NCI-H187 (cell line): Measurements from ENCODE around the gene FUOM.

ENCODE experiments used
- DNase-seq, 2 experiments: peaks; one replicate each; lab custom pipeline; 2025; lab: John Stamatoyannopoulos, UW

FUOM gene

GRCh38 chr10:133310399-133310755, 47.4 kb downstream of the FUOM start:
- DNase-seq: no peak

GRCh38 chr10:133309720-133310398, 48.0 kb downstream of the FUOM start:
- DNase-seq: peak in 1 of 2 experiments; percentile 30

- DNase-seq: peak; percentile 63 to 83
These were observed 48.6 kb downstream of the FUOM start for GRCh38 chr10:133309100-133309719.

- peak; percentile 26 to 83 for DNase-seq
These were observed 49.3 kb downstream of the FUOM start, which contains the start of the genes TUBGCP2 and ZNF511 for GRCh38 chr10:133308421-133309099. Gene TUBGCP2 (minus strand): TSS chr10:133308872. CDS start chr10:133302941, 5,931 bp downstream. Gene ZNF511 (plus strand): TSS chr10:133308914. CDS start chr10:133308944, 30 bp downstream.

GRCh38 chr10:133307776-133308420, 49.9 kb downstream of the FUOM start:
- peak; percentile 25 to 30 for DNase-seq

- no peak for DNase-seq
These were observed 50.9 kb downstream of the FUOM start for GRCh38 chr10:133306941-133307379.

- no peak for DNase-seq
These were observed 51.7 kb downstream of the FUOM start for GRCh38 chr10:133306097-133306476.
